ENCODE measurements around the gene VKORC1L1.

GRCh38 chr7:65846008-65846570, 26.8 kb upstream of the VKORC1L1 start:
- TF ChIP-seq ZNF274 (IDR thresholded peaks at IDR 0.05; ENCODE audit: low read depth, low read length) (no peak), YY1 (IDR thresholded peaks at IDR 0.05; ENCODE audit: insufficient read depth, insufficient read length) (no peak), SUZ12 (IDR thresholded peaks at IDR 0.05; ENCODE audit: extremely low read depth, insufficient read depth, insufficient read length) (no peak)
